NCI-H82 (cell line): ENCODE measurements around the gene CA10.

Experiments
- DNase-seq: peaks from one replicate; lab custom pipeline; 2025; lab: John Stamatoyannopoulos, UW

Gene CA10

GRCh38 chr17:52048137-52048898 is 110.2 kb downstream of the CA10 start:
- DNase-seq, result peak; percentile 57

DNA sequence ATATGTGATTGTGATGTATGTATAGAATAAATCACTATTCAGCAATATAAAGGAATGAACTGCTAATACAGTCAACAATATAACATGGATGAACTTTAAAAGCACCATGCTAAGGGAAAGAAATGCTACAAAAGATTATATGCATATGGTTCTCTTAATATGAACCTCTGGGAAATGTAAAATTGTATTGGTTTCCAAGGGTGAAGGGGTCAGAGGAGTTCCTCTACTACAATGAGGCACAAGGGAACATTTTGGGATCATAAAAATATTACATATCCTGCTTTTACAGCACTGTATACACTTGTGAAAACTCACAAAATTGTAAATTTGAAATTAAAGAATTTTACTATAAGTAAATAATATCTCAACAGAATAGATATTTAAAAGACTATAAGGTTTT is 111.4 kb downstream of the CA10 start:
- DNase-seq, result no peak

DNA sequence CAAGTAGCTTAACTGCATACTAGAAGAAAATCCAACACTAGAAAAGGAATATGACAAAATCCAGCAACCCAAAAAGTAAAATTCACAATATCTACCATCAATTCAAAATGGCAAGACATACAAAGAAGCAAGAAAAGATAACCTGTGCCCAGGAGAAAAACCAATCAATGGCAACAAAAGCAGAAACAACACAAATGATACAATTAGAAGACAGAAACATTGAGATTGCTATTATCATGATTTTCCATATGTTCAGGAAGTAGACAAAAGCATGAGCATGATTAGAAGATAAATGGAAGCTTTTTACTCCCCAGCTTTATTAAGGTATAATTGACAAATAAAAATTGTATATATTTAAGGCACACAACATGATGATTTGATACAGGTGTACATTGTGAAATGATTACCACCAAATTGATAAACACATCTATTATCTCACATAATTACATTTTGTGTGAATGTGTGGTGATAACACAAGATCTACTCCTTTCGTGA is 117.3 kb downstream of the CA10 start:
- DNase-seq, result no peak

GRCh38 chr17:52036416-52036815 is 122.1 kb downstream of the CA10 start:
- no peak for DNase-seq

GRCh38 chr17:52035336-52035915 is 123.1 kb downstream of the CA10 start:
- no peak for DNase-seq

DNA sequence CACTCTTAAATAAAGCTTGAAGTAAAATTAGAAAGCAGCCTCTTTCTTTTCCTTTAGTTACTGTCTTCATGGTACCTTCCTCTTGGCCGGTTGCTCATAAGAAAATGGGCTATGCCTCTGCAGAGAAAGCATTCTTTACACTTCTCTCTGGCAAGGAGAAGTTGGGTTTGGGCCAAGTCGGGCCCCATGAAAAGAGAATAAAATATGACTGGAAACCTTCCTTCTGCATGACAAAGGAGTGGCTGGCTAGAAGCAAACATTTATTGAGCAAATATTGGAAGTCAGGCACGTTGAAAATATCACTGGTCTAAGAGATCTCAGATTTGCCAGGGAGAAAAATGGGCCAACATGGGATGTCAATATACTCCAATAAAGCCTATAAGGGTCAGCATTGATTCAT is 126.1 kb downstream of the CA10 start:
- DNase-seq, result no peak

- no peak for DNase-seq
Measured at GRCh38 chr17:52030052-52030451, 128.5 kb downstream of the CA10 start.

GRCh38 chr17:52027620-52028295 is 130.8 kb downstream of the CA10 start:
- no peak for DNase-seq

DNA sequence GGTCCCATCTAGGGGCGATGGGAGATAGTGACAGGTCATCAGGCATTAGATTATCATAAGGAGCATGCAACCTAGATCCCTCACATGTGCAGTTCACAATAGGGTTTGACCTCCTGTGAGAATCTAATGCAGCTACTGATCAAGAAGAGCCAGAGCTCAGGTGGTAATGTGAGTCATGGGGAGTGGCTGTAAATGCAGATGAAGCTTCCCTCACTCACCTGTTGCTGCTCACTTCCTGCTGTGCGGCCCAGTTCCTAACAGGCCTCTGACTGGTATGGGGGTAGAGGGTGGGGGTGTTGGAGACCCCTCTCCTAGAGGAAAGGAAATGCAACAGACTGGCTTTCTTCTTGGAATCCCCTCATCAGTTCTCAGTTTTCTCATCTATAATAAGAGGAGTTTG is 131.4 kb downstream of the CA10 start:
- no peak for DNase-seq

DNA sequence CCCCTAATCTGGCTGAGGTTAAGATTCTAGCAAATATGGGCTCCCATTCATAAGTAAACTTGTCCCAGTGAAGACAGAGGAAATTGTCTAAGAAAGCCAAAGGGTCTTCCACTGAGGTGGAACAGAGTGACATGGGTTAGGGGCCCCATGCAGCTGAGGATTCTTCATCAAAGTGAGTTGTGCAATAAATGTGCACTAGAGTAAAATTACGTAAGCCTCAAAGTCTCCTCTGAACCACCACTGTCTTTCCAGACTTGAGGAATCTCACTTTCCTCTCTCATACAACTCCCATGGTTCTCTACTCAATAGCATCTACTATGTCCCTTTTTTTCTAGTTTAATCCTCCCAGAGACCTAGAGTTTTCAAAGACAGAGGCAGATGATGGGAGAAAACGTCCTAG is 132.4 kb downstream of the CA10 start:
- DNase-seq, result no peak

DNA sequence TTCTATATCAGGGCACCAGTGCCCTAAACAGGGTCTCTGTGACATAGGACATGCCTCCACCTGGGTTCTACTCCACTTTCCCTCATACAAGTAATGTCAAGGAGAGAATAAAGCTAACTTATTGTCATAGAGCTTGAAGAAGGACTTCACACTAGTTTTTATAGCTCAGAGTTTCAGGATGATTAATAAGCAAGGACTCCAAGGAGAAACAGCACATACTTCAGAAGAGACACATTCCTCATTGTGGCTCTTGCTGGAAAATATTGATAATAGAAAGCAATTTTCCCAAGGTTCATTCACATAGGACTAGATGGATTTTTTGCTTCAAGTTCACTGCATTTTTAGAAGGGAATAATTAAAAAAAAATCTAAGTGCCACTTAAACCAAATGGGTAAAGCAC is 133.3 kb downstream of the CA10 start:
- DNase-seq, result no peak

DNA sequence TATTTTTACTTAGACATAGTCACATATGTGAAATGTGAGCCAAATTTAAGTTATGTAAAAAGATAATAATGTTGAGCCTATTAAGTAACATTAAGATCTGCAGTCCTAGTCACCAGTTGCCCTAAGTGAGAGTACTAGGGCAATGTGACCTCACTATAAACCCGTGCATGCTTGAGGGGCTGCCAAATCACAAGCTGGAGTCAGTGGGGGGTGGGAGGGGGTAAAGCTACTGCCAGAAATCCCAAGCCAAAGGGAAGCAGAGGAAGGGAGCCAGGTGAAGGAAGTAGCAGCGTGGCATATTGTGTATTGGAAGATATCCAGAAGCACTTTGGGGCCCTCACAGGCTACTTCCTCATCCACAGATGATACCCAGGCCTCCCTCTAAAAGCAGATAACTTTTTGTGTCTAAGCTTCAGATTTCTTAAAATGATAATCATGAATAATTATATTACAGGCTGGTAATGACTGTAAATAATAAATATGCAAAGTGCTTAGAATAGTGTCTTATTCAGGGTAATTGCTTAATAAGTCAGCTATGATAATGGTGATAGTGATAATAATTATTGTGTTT is 134.1 kb downstream of the CA10 start:
- peak; percentile 77 for DNase-seq

GRCh38 chr17:52011064-52011463 is 147.4 kb downstream of the CA10 start:
- no peak for DNase-seq

- DNase-seq, result no peak
Measured at GRCh38 chr17:51999654-52000053, 158.9 kb downstream of the CA10 start.

- no peak for DNase-seq
Measured at GRCh38 chr17:51997723-51998122, 160.8 kb downstream of the CA10 start.

DNA sequence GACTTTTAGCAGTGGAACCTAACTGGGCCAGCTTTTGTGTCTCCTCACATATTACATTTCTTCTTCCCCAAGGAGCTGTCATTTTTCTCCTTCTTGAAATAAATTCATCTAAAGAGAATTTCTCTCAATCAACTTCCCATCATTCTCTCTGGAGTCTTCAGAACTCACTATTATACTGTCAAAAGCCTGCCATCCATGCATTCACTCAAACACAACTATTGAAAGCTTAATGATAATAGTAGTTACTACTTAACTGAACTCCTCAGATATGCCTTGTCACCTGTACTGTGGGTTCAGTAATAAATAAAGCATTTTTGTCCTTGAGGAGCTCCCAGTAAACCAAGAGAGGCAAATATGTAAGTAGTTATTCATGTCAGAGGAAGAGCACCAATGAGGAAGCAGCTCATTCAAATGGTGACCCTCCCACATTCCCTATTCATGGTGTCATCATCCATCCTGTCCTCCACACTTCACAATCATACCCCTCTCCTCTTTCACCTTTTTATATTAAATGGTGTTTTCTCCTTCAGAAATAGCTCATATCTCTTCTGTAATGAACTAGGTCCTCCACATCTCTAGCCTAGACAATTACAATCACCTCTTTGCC is 162.6 kb downstream of the CA10 start:
- DNase-seq, result no peak

- DNase-seq, result peak; percentile 53
Measured at GRCh38 chr17:51992864-51993416, 165.6 kb downstream of the CA10 start.

- no peak for DNase-seq
Measured at GRCh38 chr17:51971121-51971520, 187.4 kb downstream of the CA10 start.

DNA sequence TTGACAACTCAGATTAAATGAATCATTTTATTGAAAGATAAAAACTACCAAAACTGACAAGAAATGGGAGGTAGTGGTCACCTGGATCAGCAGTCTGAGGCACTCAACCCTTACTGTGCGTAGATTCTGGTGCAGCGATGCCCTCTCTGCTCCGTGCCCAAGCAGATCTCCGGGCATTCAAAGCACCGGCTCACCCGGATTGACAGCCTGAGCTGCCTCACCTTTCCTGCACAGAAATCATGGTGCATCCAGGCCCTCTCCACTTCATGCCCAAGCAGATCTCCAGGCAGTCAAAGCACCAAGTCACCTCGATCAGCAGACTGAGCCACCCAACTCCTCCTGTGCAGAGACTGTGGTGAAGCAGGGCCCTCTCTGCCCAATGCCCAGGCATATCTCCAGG is 196.8 kb downstream of the CA10 start:
- DNase-seq, result no peak

DNA sequence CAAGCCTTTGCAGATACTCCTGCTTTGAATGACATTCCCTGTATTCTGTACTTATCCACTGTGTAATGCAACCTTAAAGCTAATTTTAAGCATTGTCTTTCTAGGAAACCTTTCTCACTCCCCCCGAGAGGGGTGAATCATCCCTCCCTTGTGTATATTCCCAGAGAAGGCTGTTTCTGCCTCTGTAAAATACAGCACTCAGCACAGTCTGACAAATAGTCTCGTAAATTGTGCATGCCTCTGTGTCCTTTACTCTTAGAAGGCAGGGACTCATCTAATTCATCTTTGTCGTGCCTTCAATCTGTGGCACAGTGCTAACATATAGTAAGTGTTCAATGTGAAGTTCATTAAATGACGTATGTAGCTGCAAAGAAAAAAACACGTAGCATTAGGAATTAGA is 200.7 kb downstream of the CA10 start:
- DNase-seq, result no peak

GRCh38 chr17:51955245-51955644 is 203.3 kb downstream of the CA10 start:
- no peak for DNase-seq

- peak; percentile 45 for DNase-seq
Measured at GRCh38 chr17:51954232-51954765, 204.2 kb downstream of the CA10 start.
